ENCODE measurements around the gene KCNN3.

GRCh38 chr1:154886281-154887015 is 16.4 kb upstream of the KCNN3 start:
- TF ChIP-seq NCOA1 (CRISPR knock-in tag; IDR thresholded peaks at IDR 0.05) (no peak), ZC3H13 (CRISPR knock-in tag; IDR thresholded peaks at IDR 0.05) (no peak), MAFK (conservative IDR thresholded peaks at IDR 0.05 in 1 of 2, IDR thresholded peaks at IDR 0.05 in 1 of 2; ENCODE audit: low read length in 2 of 2) (no peak), RFX5 (IDR thresholded peaks at IDR 0.05; ENCODE audit: low read depth, low read length) (no peak), SUZ12 (IDR thresholded peaks at IDR 0.05; ENCODE audit: low read depth, low read length) (no peak), POLR2A (IDR thresholded peaks at IDR 0.05; ENCODE audit: insufficient read depth in 1 of 2, low read depth in 2 of 2, low read length in 2 of 2) (no peak), ZNF660 (CRISPR knock-in tag; IDR thresholded peaks at IDR 0.05; ENCODE audit: borderline replicate concordance, low read depth) (no peak), ZBTB14 (CRISPR knock-in tag; IDR thresholded peaks at IDR 0.05) (no peak), SATB2 (CRISPR knock-in tag; IDR thresholded peaks at IDR 0.05) (no peak), MAFG (CRISPR knock-in tag; IDR thresholded peaks at IDR 0.05) (no peak), EP300 (IDR thresholded peaks at IDR 0.05; ENCODE audit: low read depth in 2 of 2, low read length in 2 of 2) (no peak), EP300 (CRISPR knock-in tag; IDR thresholded peaks at IDR 0.05; ENCODE audit: borderline replicate concordance) (no peak), DNMT1 (CRISPR knock-in tag; IDR thresholded peaks at IDR 0.05) (no peak), DR1 (CRISPR knock-in tag; IDR thresholded peaks at IDR 0.05) (no peak)

Measured in HepG2 (cell line).